8988T (cell line): ENCODE results near the gene TCF20.
A peak's percentile ranks its signal among the peaks of the same experiment; 100 is the strongest.

Experiments
- DNase-seq: peaks from one replicate; pipeline ENCODE4 v3.0.0; 2011

The TCF20 gene

DNA sequence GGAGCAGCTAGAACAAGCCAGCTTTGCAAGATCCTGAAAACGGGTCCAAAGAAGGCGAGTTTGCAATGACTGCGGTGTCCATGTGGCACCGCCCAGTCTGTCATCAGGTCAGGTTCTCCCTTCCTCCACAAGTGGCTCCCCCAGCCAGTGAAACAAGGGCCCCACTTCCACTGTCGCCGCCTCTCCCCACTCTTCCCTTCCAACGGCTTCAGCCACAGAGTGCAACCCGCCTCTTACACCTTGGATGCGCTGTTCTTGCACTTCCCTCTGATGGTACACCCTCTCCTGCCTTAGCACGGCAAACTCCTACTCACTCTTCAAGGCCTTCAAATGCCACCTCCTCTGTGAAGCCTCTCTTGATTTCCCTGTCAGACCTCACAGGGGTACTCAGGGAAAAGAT lies 10.8 kb upstream of the TCF20 start:
- no peak for DNase-seq

DNA sequence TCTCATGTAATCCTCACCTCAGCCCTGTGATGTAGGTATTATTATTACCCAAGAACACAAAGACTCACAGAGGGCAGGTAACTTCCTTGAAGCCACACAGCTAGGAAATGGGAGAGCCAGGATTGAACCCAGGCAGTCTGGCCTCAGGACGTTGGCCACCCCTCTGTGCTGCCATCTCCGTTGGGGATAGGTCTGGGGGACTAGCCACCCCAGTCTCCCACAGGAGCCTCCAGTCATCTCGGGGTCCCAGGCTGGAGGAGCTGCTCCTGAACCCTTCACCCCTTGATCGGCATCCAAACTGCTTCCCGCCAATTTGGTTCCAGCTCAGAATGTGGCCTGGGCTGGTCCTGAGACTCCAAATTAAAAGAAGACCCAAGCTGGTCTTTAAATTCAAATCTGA lies 10.4 kb upstream of the TCF20 start:
- DNase-seq, result no peak

DNA sequence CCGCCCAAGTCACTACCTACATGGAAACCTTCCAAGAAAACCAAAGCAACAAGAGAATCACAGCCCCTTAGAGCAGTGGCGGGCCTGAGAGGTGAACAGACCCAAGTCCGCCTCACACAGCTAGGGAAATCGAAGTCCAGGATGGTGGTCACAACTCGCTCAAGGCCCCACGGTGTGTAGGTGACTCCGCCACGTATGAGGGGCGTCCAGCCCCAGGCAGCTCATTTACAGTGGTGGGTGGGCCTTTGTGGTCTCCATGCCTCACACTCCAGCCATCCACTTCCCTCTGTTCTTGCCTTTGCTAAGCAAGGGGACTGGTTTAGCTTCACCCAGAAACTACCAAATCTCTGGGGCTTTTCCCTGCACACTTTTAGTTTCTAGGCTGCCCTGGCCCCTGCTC lies 9.7 kb upstream of the TCF20 start:
- DNase-seq, result no peak

DNA sequence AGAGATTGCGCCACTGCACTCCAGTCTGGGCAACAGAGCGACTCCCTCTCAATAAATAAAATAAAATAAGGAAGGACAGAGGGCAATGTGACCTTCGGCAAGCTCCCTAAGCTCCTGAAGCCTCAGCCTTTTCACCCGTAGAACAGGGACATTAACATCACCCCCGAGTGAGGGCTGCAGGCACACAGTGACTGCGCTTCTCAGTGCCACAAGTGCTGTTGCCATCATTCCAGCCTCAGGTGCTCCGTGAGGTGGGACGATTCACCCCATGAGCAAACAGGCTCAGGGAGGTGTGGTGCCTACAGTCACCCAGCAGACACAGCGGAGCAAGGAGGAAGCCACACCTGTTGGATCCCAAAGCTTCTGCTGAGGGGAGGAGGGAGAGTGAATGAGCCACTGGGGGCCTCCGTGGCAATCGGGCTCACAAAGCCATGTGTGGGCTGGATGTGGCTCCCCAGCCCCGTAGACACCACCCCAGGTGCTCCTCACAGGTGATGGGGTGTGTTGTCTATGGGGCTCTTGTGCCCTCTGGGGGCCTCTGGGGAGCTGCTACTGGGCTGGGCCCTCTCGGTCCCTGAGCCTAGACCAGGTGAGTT lies 9.1 kb upstream of the TCF20 start:
- DNase-seq, result no peak

DNA sequence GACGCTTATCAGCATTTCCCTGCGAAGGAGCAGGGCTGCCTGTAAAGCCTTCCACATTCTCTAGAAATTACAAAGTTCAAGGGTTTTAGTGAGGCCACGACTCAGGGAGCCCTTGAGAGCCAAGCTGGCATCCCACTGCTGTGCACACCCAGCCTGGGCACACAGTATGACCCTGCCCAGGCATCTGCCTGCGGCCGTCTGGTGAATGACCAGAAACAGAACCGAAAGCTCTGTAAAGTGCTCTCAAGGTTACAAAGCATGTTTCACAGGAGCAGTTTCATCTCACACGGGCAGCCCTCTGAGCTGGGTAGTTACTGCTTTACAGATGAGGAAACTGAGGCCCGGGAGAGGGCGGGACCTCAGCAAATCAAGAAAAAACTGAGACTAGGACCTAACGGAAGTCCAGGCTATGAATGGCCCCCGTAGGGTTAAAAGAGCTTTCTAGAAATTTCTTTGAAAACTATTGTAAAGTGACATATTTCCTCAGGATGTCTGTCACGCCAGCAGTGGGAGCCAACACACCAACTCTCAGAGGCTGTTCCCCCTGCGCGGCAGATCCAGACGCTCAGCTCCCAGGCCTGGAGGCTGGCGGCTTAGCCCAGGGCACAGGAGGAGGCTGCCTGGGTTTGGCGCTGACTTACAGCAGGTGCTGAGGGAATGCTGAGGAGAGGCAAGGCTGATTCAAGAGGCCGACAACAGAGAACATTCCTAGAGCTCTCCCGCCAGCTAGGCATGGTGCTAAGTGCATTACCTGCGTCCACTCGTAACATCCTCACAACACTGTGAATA lies 7.7 kb upstream of the TCF20 start:
- no peak for DNase-seq

DNA sequence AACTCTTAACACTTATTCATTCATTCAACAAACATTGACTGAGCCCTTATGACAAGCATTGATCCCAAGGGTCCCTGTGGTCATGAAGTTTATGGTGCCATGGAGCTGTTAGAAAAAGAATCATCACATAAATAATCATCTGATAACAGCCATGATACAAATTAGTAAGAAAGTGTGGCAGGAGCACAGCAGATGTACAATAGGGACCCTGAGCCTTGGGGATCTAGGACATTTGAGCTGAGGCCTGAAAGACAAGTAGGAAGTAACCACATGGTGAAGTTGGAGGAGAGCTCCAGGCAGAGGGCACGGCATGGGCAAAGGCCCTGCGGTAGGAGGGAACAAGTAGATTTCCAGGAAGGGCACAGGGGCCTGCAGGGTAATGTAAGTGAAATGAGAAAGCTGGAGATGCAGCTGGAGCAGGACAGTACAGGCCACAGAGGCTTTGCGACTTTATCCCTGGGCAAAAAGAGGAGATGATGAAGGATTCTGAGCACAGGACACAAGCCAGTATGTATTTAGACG lies 6.8 kb upstream of the TCF20 start:
- no peak for DNase-seq

DNA sequence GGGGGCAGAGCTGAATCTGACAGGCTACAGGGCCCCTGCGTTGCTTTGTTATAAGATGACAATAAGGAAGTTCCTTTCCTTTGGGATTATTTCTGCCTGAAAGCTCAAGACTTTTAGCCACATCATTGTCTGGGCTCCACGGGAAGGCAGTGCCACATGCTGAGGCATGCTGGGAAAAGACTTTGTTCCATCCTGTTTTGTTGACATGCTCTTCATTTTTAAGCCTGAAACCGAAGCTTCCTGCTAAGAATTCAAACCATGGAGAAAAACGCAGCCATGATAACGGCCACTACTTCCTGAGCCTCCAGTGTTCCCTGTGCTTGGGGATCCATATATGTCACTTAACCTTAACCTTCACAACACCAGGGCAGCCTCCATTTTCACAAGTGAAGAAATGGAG lies 5.5 kb upstream of the TCF20 start:
- DNase-seq, result no peak

DNA sequence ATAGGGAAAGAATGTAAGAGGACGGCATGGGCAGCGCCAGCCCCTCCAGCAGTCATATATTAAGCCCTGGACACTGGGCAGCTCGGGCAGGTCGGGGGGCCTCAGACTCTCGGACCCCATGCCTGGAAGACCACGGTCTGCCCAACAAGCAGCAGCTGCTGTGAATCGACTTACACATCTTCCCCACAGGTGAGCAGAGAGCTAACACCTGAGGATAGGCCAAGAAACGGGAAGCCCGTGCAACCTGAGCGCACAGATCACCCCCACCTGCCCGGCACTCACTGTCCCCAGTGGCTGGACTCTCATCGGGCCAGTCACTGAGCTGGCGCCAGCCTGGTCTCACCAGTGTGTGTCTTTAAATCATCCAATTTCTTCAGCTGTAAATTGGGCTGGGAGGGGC lies 4.7 kb upstream of the TCF20 start:
- no peak for DNase-seq

DNA sequence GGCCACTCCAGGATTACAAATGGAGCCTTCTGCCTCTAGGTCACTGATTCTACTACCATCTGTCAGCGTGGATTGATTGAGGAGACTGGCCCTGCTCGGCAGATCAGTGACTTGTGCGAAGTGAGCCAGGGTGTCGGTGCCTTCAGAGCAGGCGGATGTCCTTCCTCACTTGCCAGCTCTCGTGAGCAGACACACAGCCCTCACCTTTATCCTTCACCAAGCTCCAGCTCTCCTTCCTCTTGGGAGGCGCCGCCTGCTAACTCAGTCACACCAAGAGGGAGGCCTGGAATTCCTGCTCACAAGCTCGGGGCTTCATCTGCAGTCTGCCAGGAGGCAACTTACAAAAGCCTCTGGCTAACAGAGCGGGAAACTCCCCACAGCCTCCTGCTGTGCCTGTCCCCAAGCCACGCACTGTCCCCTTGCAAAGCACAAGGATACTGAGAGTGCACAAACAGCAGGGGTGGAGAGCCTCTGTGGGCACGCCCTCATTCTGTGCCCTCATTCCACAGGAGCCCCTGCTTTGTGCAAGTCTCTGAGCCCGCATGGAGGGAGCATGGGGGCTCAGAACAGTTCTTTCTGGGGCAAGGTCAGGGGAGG lies 3.5 kb upstream of the TCF20 start:
- DNase-seq, result no peak

DNA sequence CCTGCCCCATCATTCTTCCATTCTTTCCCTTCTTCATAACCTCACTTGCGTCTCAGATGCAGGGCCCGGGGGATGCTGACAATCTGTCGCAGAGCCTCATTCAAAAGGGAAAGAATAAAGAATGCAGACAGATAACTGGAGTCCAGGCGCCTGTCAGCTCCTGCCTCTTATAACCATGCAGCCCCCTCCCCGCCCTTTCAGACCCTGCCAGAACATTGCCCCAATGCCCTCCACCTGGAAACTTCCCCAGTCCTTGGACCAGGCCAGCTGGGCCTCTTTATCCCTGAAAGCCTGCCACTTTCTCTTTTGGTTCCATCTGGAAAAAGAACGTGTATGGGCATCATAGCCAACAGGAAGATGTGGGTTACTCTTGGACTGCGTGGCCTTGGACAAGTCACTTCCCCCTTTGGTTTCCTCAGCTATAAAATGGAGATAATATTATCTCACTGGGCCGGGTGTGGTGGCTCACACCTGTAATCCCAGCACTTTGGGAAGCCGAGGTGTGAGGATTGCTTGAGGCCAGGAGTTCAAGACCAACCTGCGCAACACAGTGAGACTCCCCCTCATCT lies 2.1 kb upstream of the TCF20 start:
- DNase-seq, result no peak

DNA sequence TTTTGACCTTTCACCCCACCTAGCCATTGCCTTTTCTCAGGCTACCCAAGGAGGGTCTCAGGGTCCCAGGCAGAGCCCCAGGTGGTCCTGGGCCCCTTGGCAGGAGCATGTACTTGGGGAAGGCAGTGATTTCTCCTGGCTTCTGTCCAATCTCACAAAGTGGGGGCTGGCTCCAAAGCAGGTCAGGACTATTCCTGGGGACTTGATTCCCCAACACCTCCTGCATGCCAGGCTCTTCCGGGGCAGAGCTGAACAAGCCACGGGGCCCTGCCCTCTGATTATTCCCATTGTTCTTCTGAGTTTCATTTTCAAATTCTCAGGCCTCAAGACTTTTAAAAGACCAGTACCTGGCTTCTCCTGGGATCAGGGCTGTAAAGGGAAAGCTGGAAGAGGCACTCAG lies 1.5 kb upstream of the TCF20 start:
- DNase-seq, result no peak

DNA sequence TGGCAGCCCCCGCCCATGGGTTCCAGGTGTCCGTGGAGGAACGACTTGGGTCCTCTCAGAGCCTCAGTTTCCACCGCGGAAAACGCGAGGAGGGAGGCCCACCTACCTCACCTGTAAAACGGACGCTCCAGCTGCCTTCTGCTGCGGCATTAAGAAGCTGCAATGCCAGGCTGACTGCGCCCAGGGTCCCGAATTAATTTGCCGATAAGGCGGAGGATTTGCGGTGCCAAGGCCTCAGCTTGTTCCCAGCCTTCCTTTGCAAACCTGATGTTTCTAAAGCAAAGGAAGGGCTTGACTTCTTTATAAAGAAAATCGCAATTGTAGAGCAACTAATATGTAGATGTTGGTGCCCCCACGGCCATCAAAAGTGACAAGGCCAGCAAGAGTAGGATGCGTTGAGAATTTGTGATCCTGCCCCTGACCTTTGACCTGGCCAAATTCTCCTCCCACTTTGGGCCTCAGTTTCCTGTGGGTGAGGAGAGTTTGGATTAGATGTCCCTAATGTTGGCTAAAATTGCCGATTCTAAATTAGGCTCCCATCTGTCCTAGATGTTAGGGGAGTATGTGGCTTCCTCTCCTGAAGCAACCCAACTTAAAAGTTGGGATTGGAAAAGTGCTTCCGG lies 849 bp upstream of the TCF20 start:
- DNase-seq, result no peak

DNA sequence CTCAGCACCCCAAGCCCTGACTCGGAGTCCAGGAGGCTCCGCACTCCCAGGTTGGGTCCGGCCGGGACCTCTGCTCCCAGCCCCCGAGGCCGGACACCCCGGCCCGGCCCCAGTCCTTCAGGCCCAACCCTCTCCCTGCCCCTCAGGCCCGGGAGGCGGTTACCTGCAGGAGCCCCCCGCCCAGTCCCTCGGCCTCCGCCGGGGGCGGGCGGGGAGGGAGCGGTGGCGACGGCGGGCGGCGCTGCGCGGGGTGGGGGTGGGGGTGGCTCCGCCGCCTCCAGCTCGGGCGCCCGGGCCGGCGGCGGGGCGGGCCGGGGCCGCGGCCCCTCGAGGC lies 310 bp downstream of the TCF20 start:
- DNase-seq, result peak; percentile 58

DNA sequence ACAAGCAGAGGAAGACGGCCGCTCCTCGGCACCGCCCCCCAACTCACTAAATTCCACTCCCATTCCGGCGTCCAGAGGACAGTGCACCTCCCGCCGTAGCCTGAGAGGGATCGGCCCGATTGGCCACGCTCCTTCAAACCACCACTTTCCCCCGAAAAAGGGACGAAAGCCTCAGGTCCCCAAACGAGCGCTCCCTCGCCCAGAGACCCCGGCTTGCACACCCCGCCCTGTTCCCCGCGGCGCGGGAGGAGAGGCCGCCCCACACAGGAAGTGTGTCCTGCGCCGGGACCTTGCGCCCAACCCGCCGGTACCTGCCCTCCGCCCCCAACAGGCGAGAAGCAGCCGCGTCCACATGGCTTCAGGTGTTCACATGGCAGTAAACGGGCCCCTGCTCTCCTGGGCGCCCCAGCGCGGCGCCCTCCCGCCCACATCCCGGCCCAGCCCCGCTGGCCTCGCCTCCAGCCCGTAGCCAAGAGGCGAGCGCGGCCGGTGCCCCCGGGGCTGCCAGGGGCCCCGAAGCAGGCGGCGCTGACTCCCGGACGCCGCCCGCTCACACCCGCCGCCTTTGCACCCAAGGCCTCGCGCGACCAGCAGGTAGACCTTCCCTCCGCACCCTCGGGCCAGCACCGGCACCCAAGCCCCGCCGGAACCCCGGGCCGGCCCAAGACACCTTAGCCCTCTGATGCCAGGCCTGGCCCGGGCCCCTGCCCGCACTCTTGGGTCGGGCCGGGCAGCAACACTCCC lies 849 bp downstream of the TCF20 start:
- DNase-seq, result peak; percentile 77

DNA sequence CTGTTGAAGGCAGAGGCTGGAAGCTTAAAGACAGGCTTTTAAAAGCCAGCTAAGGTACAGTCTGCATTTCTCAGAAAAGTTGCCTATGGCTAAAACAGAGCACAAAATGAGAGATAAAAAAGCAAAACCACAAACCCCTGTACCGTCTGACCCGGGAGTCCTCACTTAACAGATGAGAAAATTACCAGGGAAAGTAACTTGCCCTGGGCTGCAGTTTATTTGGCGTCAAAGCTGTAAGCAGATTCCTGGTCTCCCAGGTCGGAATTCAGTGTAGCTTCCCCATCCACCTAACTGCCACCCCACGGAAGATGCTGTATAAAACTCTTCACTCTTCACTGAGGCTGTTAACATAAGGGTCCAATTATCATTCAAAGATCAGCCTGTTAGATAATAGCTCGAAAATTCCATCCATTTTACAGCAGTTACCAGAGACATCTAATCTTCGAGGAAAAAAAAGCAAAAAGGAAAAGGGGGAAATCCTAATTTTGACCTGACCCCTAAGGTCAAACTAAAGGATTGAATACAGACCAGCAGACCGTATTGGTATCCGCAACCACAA lies 1.5 kb downstream of the TCF20 start:
- no peak for DNase-seq

DNA sequence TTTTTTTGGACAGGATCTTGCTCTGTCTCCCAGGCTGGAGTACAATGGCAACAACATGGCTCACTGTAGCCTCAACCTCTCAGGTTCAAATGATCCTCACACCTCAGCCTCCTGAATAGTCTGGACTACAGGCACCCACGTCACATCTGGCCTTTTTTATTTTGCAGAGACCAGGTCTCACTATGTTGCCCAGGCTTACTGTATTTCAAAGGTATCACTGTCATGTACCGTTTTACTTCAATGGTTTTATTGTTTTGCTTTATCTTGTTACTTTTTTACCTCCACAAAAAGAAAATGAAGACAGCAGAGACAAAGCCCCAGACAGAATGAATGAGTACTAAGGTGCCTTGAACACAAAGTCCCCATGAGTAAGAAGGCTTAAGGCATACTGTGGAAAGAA lies 5.1 kb downstream of the TCF20 start:
- no peak for DNase-seq

DNA sequence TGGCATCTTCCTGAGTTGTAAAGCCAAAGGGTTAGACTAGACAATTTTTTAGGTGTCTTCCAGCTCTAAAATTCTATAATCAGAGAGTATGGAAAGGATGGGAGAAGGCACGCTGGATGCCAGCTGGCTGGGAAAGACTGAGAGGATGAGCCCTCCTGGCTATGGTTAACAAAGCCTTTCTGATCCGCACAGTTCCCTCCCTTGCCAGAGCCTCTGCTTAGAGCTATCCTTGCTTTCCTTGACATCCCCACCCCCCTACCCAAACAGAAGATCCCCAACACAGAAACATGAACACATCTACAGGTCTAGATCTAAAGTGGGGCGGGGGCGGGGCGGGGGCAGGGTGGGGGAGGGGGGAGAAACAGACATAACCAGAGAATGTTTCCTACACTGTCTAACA lies 6.5 kb downstream of the TCF20 start:
- DNase-seq, result no peak

DNA sequence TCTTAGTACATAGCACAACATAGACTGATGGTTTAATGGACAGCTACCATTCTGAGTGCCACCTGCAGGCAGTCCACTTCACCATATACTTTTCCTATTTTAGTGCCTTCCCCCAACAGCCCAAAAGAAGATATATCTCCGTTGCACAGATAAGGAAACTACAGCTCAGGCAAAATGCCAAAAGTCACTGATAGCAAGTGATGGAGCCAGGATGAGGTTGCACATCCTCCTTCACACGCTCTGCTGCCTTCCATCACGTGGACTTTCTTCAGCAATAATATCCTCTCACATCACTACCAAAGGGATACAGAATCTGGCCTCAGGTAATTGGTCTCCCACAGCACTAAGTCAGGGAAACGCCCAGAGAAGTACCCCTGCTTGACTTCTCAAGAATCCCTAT lies 7.5 kb downstream of the TCF20 start:
- DNase-seq, result no peak

DNA sequence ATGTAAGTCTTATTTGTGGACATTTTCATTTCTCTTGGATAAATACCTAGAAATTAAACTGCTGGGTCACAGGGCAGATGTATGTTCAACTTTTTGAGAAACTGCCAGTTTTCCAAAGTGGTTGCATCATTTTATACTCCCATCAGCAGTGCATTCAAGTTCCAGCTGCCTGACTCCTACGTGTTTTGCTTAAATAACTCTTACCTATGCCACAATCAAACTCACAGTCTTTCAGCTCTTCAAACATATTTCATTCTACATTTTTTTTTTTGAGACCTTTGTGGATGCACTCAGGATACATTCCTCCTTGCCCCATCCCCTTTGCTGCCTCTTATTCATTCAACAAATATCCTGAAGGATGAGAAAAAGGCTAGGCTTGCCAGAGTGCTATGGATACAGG lies 9.2 kb downstream of the TCF20 start:
- no peak for DNase-seq

DNA sequence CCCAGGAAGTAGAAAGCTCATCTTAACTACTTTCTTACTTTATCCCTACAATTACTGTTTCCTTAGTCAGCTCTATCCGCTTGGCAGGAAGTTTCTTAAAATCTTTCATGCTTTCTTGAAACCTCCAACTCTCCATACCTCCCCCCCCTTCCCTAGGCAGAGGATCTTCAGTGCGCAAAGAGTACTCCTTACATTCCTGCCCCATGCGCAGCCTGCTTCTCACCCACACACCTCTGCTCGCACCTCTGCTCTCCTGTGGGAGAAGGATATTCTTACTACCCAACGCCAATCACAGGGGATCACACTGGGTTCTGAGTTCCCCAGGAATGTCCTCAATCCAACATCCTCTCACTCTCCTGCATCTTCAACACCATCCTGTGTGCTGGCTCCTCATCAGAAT lies 12.3 kb downstream of the TCF20 start:
- no peak for DNase-seq

DNA sequence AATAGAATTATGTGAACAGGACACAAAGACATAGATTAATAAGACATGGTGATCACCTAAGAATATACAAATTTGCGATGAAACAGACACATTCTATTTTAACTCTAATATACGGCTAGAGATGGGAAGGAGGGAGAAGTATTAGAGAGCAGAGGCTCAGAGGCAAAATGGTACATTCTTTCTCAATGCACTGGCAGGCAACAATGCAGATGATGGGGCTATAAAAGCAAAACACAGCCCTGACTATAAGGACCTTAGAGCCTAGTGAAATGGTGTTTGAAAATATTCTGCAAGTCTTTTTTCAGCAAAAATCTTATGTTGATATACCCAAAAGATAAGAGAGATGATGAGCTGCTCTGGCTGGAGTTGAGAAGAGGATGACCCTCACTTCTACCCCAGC lies 13.1 kb downstream of the TCF20 start:
- no peak for DNase-seq

DNA sequence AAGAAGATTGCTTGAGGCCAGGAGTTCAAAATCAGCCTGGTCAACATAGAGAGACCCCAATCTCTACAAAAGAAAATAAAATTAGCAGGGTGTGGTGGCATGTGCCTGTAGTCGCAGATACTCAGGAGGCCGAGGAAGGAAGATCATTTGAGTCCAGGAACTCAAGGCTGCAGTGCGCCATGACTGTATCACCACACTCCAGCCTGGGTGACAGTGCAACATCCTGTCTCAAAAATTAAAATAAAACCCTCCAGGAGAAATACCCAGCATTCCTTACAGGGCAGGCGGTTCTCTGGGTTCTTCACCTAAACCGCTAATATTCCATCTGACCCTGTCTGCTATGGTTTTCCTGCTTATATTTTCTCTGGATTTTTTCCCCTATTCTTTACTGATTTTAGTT lies 13.5 kb downstream of the TCF20 start:
- no peak for DNase-seq

DNA sequence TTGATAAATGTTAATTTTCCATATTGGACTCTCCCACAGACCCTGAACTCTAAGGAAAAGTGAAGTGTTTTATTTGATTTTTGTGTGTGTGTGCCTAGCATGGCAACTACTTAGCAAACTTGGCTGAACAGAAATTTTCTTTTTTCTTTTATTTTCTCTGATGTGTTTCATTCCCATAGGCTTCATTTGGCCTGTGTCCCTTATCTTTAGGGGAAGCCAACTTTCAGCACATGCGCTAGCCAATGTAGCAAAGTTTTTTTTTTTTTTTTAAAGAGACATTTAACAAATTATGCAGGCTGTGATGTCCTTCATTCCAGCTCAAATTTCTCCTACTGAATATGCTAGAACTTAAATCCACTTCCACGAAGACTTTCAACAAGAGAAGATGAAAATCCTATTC lies 14.2 kb downstream of the TCF20 start:
- no peak for DNase-seq
